GM06990 (cell line): ENCODE measurements around the gene ATOX1.
"Not testable (repeated sequence)": the region's sequence is repeated elsewhere in the genome, so short reads cannot be mapped to it uniquely, and the experiment has no call there.

Source experiments
- DNase-seq: peaks from one replicate; pipeline ENCODE4 v3.0.0-alpha.2; 2011; ENCODE audit not compliant: insufficient read length; ENCODE audit errors: extremely low read depth
- H3K27me3 ChIP-seq: replicated peaks from 2 replicates; pipeline ENCODE4 v1.6.0; 2011; ENCODE audit warnings: low read length; ENCODE audit not compliant: control insufficient read depth, insufficient read depth
- H3K36me3 ChIP-seq: 2 replicates; pipeline ENCODE4 v1.5.1; 2011; ENCODE audit warnings: low read length; ENCODE audit not compliant: control insufficient read depth, insufficient read depth
- H3K4me3 ChIP-seq: replicated peaks from 2 replicates; pipeline ENCODE4 v1.5.1; 2011; ENCODE audit warnings: low read depth, mild to moderate bottlenecking, control low read depth, low read length
- TF ChIP-seq, protein P1 (sequence below): IDR thresholded peaks from 2 replicates; pipeline ENCODE4 v1.5.1; 2011; ENCODE audit warnings: low read length, control low read depth, mild to moderate bottlenecking, inconsistent platforms; ENCODE audit not compliant: insufficient read depth, poor library complexity, severe bottlenecking

The ATOX1 gene

DNA sequence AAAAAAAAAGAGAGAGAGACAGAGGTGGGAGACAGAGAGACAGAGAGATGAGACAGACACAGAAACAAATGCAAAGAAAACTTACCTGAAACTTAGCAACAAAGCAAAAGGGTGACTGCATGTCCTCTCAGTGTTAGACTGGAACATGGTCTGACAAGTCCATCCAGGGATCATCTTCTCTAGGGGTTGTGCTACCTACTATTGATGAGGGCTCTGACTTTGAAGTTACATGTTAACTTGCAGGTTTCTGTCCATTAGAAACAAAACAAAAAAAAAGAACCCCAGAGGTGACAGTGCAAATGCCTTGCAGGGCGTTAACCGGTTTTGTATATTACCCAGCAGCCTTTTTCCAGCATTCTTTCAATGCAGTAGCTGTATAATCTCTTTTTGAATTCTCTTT, 58.1 kb downstream of the ATOX1 start:
- Histone ChIP-seq H3K27me3 (no peaks in the 10 kb centered on the region), H3K36me3 (no peaks in the 10 kb centered on the region), H3K4me3 (no peak overlapping the region)
- TF ChIP-seq, protein P1, sequence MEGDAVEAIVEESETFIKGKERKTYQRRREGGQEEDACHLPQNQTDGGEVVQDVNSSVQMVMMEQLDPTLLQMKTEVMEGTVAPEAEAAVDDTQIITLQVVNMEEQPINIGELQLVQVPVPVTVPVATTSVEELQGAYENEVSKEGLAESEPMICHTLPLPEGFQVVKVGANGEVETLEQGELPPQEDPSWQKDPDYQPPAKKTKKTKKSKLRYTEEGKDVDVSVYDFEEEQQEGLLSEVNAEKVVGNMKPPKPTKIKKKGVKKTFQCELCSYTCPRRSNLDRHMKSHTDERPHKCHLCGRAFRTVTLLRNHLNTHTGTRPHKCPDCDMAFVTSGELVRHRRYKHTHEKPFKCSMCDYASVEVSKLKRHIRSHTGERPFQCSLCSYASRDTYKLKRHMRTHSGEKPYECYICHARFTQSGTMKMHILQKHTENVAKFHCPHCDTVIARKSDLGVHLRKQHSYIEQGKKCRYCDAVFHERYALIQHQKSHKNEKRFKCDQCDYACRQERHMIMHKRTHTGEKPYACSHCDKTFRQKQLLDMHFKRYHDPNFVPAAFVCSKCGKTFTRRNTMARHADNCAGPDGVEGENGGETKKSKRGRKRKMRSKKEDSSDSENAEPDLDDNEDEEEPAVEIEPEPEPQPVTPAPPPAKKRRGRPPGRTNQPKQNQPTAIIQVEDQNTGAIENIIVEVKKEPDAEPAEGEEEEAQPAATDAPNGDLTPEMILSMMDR = no peak
- DNase-seq = no peak

DNA sequence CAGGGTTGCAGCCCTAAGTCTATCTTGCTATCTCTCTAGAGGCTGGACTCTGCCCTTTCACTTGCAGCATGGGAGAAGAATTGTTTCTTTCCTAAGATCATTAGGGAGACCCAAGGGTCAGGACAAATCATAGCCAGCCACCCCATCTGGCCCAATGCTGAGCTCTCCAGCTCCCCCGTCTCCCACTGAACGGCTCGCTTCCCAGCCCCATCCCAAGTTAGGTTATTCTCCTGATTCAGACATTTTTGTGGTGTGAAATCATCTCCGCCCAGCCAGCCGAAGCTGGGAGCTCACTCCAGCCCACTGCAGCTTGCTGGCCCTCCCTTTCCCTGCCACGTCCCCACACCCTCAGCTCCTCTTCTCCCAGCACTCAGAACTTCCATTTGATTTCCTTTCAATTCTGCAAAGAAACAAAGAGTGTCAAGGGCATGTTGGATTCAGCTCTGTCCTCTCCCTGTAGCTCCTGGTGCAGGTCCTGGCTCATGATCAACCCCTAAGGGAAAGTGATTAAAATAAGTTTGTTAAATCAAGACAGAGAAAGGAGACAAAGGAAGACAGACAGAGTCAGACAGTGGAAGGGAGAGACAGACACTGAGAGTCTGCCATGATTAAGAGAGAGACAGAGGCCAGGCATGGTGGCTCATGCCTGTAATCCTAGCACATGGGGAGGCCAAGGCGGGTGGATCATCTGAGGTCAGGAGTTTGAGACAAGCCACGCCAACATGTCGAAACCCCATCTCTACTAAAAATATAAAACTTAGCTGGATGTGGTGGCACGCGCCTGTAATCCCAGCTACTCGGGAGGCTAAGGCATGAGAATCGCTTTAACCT, 59.1 kb downstream of the ATOX1 start:
- Histone ChIP-seq H3K27me3 (no peaks in the 10 kb centered on the region), H3K4me3 (no peak overlapping the region), H3K36me3 (no peaks in the 10 kb centered on the region)
- DNase-seq = no peak
- TF ChIP-seq, protein P1 = no peak

- not testable (repeated sequence) for H3K36me3 ChIP-seq, H3K27me3 ChIP-seq, DNase-seq, H3K4me3 ChIP-seq
Observed at GRCh38 chr5:151698081-151698480, 60.4 kb downstream of the ATOX1 start.

DNA sequence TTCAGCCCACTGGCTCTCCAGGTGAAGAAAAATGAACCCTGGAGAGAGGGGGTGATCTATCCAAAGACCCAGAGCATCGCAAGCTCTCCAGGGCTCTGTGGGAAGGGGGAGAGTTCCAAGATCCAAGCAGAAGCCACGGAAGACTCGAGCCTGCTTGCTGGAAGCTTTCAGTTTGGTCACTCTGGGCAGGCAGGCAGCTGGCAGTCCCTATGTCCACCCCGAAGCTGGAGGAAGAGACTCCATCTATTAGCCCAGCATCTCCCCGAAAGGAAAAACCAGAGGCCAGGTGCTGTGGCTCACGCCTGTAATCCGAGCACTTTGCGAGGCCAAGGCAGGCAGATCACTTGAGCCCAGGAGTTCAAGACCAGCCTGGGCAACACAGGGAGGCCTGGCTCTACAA, 61.0 kb downstream of the ATOX1 start:
- H3K4me3 ChIP-seq = no peak overlapping the region
- no peaks in the 10 kb centered on the region for H3K36me3 ChIP-seq
- H3K27me3 ChIP-seq = no peaks in the 10 kb centered on the region
- DNase-seq = no peak
- TF ChIP-seq, protein P1 = no peak

- no peaks in the 10 kb centered on the region for H3K27me3 ChIP-seq
- TF ChIP-seq, protein P1 = no peak
- DNase-seq = no peak
- no peak overlapping the region for H3K4me3 ChIP-seq
- no peaks in the 10 kb centered on the region for H3K36me3 ChIP-seq
Observed at GRCh38 chr5:151696470-151697061, 61.9 kb downstream of the ATOX1 start.

DNA sequence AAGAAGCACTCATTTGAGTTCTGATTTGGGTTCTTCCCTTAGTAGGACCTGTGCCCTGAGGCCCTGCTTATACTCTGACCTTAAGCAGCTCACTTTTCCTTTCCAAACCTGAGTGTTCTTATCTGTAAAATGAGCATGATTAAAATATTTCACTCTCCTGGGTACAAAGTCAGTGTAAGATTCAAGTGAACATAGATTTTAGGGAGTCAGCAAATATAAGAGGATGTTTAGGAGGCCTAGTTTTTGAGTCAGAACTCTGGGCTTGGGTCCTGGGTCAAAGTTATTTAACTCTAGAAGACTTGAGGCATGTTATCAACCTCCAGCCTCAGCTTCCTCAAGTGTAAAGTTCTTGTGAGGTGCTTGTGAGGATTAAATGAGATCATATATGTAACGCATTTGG, 63.0 kb downstream of the ATOX1 start:
- H3K27me3 ChIP-seq = no peaks in the 10 kb centered on the region
- no peaks in the 10 kb centered on the region for H3K36me3 ChIP-seq
- no peak overlapping the region for H3K4me3 ChIP-seq
- TF ChIP-seq, protein P1 = no peak
- DNase-seq = no peak
